ENCODE measurements around the gene CCDC60.

CCDC60 gene

GRCh38 chr12:119544765-119545625, 210.5 kb downstream of the CCDC60 start:
- no peak overlapping the region for H3K4me3 Mint-ChIP-seq
- H3K9me3 Mint-ChIP-seq (ENCODE audit: low read depth) = no peaks in the 10 kb centered on the region
- no peaks in the 10 kb centered on the region for H3K4me1 Mint-ChIP-seq (ENCODE audit: low read depth)
- H3K27me3 Mint-ChIP-seq = peaks cover 34% of the 10 kb centered on the region
- no peaks in the 10 kb centered on the region for H3K36me3 Mint-ChIP-seq
- H3K27ac Mint-ChIP-seq = no peak overlapping the region

- Mint-ChIP-seq H3K9me3 (ENCODE audit: low read depth) (no peaks in the 10 kb centered on the region), H3K4me1 (ENCODE audit: low read depth) (no peaks in the 10 kb centered on the region), H3K27me3 (peaks cover 31% of the 10 kb centered on the region)
These were observed 211.8 kb downstream of the CCDC60 start for GRCh38 chr12:119546340-119546739.

GRCh38 chr12:119547001-119547400, 212.5 kb downstream of the CCDC60 start:
- H3K27me3 Mint-ChIP-seq = peaks cover 31% of the 10 kb centered on the region
- H3K36me3 Mint-ChIP-seq = no peaks in the 10 kb centered on the region
- H3K4me3 Mint-ChIP-seq = no peak overlapping the region
- no peak overlapping the region for H3K27ac Mint-ChIP-seq
- H3K4me1 Mint-ChIP-seq (ENCODE audit: low read depth) = no peaks in the 10 kb centered on the region
- H3K9me3 Mint-ChIP-seq (ENCODE audit: low read depth) = no peaks in the 10 kb centered on the region

More at GRCh38 chr12:119546340-119546739, 211.8 kb downstream of the CCDC60 start:
- Mint-ChIP-seq H3K27ac (no peak overlapping the region), H3K36me3 (no peaks in the 10 kb centered on the region), H3K4me3 (no peak overlapping the region)

- Mint-ChIP-seq H3K4me3 (no peak overlapping the region), H3K9me3 (ENCODE audit: low read depth) (no peaks in the 10 kb centered on the region), H3K27me3 (peaks cover 10% of the 10 kb centered on the region), H3K36me3 (no peaks in the 10 kb centered on the region), H3K4me1 (ENCODE audit: low read depth) (no peaks in the 10 kb centered on the region), H3K27ac (no peak overlapping the region)
These were observed 222.3 kb downstream of the CCDC60 start for GRCh38 chr12:119556854-119557253.

GRCh38 chr12:119565404-119565803, 230.9 kb downstream of the CCDC60 start:
- no peak overlapping the region for H3K27ac Mint-ChIP-seq
- H3K27me3 Mint-ChIP-seq = peaks cover 6% of the 10 kb centered on the region
- H3K4me3 Mint-ChIP-seq = no peak overlapping the region
- no peaks in the 10 kb centered on the region for H3K4me1 Mint-ChIP-seq (ENCODE audit: low read depth)
- H3K9me3 Mint-ChIP-seq (ENCODE audit: low read depth) = no peaks in the 10 kb centered on the region
- no peaks in the 10 kb centered on the region for H3K36me3 Mint-ChIP-seq

GRCh38 chr12:119570771-119571170, 236.2 kb downstream of the CCDC60 start:
- H3K4me1 Mint-ChIP-seq (ENCODE audit: low read depth) = no peaks in the 10 kb centered on the region
- H3K27ac Mint-ChIP-seq = no peak overlapping the region
- peaks cover 4% of the 10 kb centered on the region for H3K9me3 Mint-ChIP-seq (ENCODE audit: low read depth)
- peaks cover 10% of the 10 kb centered on the region for H3K27me3 Mint-ChIP-seq
- H3K36me3 Mint-ChIP-seq = no peaks in the 10 kb centered on the region
- no peak overlapping the region for H3K4me3 Mint-ChIP-seq

GRCh38 chr12:119573086-119573485, 238.6 kb downstream of the CCDC60 start:
- H3K9me3 Mint-ChIP-seq (ENCODE audit: low read depth) = peaks cover 4% of the 10 kb centered on the region
- H3K27me3 Mint-ChIP-seq = peaks cover 7% of the 10 kb centered on the region
- H3K27ac Mint-ChIP-seq = no peak overlapping the region
- no peaks in the 10 kb centered on the region for H3K4me1 Mint-ChIP-seq (ENCODE audit: low read depth)
- H3K36me3 Mint-ChIP-seq = no peaks in the 10 kb centered on the region
- H3K4me3 Mint-ChIP-seq = no peak overlapping the region

GRCh38 chr12:119574255-119574654, 239.7 kb downstream of the CCDC60 start:
- peaks cover 4% of the 10 kb centered on the region for H3K9me3 Mint-ChIP-seq (ENCODE audit: low read depth)
- no peak overlapping the region for H3K27ac Mint-ChIP-seq
- H3K4me3 Mint-ChIP-seq = no peak overlapping the region
- peaks cover 7% of the 10 kb centered on the region for H3K27me3 Mint-ChIP-seq
- no peaks in the 10 kb centered on the region for H3K36me3 Mint-ChIP-seq
- H3K4me1 Mint-ChIP-seq (ENCODE audit: low read depth) = no peaks in the 10 kb centered on the region

- H3K9me3 Mint-ChIP-seq (ENCODE audit: low read depth) = peaks cover 4% of the 10 kb centered on the region
- H3K27me3 Mint-ChIP-seq = peaks cover 4% of the 10 kb centered on the region
- no peak overlapping the region for H3K27ac Mint-ChIP-seq
- no peaks in the 10 kb centered on the region for H3K36me3 Mint-ChIP-seq
- no peak overlapping the region for H3K4me3 Mint-ChIP-seq
- H3K4me1 Mint-ChIP-seq (ENCODE audit: low read depth) = no peaks in the 10 kb centered on the region
These were observed 241.7 kb downstream of the CCDC60 start for GRCh38 chr12:119576118-119576810.

- Mint-ChIP-seq H3K4me3 (no peak overlapping the region), H3K27me3 (peaks cover 4% of the 10 kb centered on the region), H3K9me3 (ENCODE audit: low read depth) (peaks cover 4% of the 10 kb centered on the region), H3K4me1 (ENCODE audit: low read depth) (no peaks in the 10 kb centered on the region), H3K27ac (no peak overlapping the region), H3K36me3 (no peaks in the 10 kb centered on the region)
These were observed 242.4 kb downstream of the CCDC60 start for GRCh38 chr12:119576915-119577314.

GRCh38 chr12:119578112-119578511, 243.6 kb downstream of the CCDC60 start:
- Mint-ChIP-seq H3K27ac (no peak overlapping the region), H3K4me1 (ENCODE audit: low read depth) (no peaks in the 10 kb centered on the region), H3K4me3 (no peak overlapping the region), H3K36me3 (no peaks in the 10 kb centered on the region), H3K27me3 (peaks cover 4% of the 10 kb centered on the region), H3K9me3 (ENCODE audit: low read depth) (peaks cover 4% of the 10 kb centered on the region)

GRCh38 chr12:119589097-119589496, 254.6 kb downstream of the CCDC60 start:
- Mint-ChIP-seq H3K36me3 (no peaks in the 10 kb centered on the region), H3K4me3 (no peak overlapping the region), H3K4me1 (ENCODE audit: low read depth) (peaks cover 1% of the 10 kb centered on the region), H3K27ac (no peak overlapping the region), H3K27me3 (peaks cover 24% of the 10 kb centered on the region), H3K9me3 (ENCODE audit: low read depth) (no peaks in the 10 kb centered on the region)

- H3K27me3 Mint-ChIP-seq = peaks cover 28% of the 10 kb centered on the region
- no peak overlapping the region for H3K4me3 Mint-ChIP-seq
These were observed 255.1 kb downstream of the CCDC60 start for GRCh38 chr12:119589634-119590033.

More at GRCh38 chr12:119589634-119590033, 255.1 kb downstream of the CCDC60 start:
- H3K36me3 Mint-ChIP-seq = no peaks in the 10 kb centered on the region
- H3K9me3 Mint-ChIP-seq (ENCODE audit: low read depth) = no peaks in the 10 kb centered on the region
- no peak overlapping the region for H3K27ac Mint-ChIP-seq
- H3K4me1 Mint-ChIP-seq (ENCODE audit: low read depth) = peaks cover 3% of the 10 kb centered on the region
